Measurements from ENCODE around the gene LMX1A.

LMX1A gene

GRCh38 chr1:165355977-165356811 lies at the start of gene LMX1A:
Gene LMX1A, minus strand, starts transcription at chr1:165356715. Its CDS starts 1,156 bp downstream, at chr1:165355559.
- DNase-seq (ENCODE audit: low read depth) = no peak

DNA sequence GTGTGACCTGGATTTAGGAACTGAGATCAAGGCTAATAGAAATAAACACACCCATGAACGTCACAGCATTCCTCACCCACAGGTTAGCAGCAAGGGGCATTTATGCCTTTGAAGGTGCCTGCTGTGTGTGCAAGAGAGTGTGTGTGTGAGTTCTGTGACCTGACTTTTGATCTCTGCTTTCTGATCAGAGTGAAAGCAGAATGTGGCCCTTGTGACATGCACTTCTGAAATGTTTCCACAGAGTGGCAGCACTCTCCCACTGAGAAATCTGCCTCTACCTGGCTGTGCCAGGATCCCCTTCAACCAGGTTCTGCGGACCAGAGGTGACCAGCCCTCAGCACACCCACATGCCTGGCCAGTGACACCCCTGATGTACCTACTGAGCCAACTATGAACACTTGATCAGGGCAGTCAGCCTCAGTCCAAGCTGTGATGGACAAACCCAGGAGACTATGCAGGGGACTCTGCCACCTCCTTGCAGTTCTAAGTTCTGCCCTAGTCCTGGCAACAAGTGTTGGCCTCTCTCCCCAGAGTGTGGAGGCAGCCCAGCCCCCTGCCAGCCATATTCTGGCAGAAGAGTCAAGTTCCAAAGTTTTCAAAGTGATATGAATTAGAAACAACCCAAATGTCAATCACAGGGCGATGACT lies 47.4 kb upstream of the LMX1A start:
- no peak for DNase-seq (ENCODE audit: low read depth)

DNA sequence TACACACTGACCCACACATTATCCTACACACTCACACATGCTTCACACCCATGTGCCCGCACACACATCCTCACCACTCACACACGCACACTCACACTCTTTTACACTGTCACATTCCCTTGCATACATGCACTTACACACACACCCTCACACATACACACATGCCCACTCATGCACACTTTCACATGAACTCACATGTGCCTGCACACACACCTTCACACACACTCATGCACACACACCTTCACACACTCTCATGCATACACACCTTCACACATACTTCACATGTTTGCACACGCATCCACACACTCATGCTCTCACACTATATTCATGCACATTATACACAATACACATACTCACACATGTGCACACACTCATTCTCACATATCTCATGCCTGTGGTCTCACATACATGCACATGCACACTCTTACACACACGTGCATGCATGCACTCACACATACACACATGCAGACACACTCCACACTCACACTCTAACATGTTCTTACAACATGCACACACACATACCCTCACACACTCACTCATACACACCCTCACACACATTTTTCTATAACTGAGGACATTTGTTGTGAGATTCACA lies 46.1 kb upstream of the LMX1A start:
- no peak for DNase-seq (ENCODE audit: low read depth)

- no peak for DNase-seq (ENCODE audit: low read depth)
These were observed 41.4 kb upstream of the LMX1A start for GRCh38 chr1:165397944-165398343.

GRCh38 chr1:165395901-165396300 lies 39.4 kb upstream of the LMX1A start:
- no peak for DNase-seq (ENCODE audit: low read depth)

DNA sequence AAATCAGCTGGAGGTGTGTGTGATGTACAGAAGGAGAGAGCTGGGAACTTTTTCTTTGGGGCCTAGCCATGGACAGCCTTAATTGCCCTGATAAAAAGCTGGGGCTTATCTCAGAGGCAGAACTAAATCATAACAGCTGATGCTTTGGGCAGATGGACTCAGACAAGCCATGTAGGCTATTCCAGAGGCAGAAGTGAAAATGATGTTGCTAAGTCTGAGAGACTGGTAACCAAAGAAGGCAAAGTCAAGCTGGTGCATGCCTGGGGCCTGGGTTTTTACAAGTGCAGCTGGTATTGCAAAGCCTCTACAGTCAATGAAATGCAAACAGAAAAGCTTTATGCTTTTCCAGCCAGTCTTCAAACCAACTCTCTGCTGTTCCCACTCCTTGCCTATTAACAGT lies 39.0 kb upstream of the LMX1A start:
- no peak for DNase-seq (ENCODE audit: low read depth)

DNA sequence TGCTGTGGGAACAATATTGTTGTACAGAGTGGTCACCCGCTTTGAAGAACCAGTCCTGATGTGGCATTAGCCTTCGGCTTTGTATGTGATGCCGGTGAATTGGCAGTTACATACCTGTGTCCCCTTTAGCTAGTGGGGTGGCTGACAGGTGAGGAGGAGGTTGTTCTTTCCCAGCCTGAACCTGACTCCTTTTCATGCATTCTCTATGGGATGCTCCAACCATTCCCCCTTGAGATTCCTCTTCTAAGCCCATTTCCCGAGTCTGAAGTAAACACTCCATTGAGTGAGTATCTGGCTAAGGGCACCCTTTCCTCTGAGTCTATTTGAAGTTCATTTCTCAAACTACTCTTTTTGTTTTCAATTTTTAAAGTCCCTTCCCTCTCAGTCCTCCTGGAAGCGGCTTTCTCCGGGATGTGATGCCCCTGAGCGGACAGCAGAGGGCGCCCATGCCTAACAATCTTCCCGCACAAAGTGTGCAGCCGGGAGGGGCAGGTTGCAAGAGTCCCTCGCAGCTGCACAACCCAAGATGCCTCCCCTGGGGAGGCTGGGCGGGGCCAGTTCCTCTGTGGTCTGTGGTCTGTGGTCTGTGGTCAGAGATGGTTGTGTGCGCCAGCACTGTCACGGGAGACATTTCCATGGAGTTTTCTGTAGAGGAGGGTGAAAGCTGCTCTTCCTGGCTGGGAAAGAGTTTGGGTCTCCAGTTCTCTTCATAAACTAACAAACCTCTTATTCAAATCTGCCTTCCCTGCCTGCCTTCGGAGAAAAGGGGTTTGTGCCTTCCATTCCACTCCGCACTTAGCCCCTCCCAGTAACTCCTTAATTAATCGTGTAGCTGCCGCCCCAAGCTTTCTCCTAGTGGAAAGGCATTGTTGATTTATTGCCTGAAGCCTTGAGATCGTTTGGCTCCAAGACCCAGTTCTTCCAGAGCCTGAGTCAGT lies 36.4 kb upstream of the LMX1A start:
- DNase-seq (ENCODE audit: low read depth) = peak; percentile 81

GRCh38 chr1:165389609-165390008 lies 33.1 kb upstream of the LMX1A start:
- DNase-seq (ENCODE audit: low read depth) = no peak

DNA sequence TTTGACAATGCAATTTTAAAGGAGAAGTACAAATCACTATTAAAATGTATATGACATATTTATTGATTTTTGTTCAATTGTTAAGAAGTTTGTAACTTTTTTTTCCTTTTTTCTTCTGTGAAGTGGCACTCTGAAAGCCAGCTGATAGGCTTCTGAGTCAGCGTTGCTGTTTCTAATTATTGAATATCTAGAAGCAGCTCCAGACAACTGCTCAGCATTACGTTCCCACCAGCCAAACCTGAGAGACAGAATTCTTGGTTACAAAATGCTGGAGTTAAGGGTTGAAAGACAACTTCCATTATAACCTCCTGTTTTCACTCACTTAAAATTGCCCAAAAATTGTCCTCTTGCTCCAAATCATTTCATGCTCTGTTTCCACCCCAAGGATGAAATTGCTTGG lies 31.4 kb upstream of the LMX1A start:
- DNase-seq (ENCODE audit: low read depth) = no peak

- DNase-seq (ENCODE audit: low read depth) = no peak
These were observed 31.0 kb upstream of the LMX1A start for GRCh38 chr1:165387505-165387904.

DNA sequence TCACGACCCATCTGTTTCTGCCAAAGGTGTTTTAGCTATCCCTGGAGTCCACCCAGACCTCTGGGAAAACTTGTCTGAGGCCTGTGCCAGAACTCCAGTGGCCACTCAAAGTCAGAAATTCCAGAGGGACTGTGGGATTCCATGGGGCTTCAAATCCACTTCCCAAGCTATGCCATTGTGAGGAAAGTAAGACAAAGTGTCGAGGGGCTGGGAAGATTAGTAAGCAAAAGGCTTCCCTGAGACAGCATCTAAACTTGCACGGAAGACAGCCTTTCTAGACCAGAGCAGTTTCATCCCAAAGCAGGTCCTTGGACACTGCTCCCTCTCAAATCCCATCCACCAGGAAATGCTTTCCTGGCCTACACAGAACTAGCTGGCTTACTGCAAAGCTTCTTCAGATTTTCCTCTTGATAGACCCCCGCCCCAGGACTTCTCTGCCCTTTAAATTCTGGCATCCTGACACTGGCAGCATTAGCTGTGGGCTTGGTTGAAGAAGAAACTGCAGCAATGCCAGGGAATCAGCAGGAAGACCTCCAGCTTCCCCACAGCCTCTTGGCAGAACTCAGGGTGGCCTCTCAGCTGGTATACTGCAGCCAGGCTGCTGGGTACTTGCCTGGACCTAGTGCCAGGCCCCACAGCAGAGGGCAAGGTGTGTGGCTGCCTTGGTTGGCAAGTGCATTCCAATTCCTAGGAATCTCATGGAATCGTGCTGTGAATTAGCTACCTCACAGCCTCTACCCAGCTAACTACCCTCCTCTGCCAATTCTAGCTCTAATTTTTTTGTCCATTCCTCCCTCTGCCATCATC lies 27.3 kb upstream of the LMX1A start:
- no peak for DNase-seq (ENCODE audit: low read depth)

GRCh38 chr1:165383067-165383466 lies 26.6 kb upstream of the LMX1A start:
- no peak for DNase-seq (ENCODE audit: low read depth)

GRCh38 chr1:165381745-165382505 lies 25.4 kb upstream of the LMX1A start:
- no peak for DNase-seq (ENCODE audit: low read depth)

- DNase-seq (ENCODE audit: low read depth) = no peak
These were observed 20.3 kb upstream of the LMX1A start for GRCh38 chr1:165376811-165377311.

DNA sequence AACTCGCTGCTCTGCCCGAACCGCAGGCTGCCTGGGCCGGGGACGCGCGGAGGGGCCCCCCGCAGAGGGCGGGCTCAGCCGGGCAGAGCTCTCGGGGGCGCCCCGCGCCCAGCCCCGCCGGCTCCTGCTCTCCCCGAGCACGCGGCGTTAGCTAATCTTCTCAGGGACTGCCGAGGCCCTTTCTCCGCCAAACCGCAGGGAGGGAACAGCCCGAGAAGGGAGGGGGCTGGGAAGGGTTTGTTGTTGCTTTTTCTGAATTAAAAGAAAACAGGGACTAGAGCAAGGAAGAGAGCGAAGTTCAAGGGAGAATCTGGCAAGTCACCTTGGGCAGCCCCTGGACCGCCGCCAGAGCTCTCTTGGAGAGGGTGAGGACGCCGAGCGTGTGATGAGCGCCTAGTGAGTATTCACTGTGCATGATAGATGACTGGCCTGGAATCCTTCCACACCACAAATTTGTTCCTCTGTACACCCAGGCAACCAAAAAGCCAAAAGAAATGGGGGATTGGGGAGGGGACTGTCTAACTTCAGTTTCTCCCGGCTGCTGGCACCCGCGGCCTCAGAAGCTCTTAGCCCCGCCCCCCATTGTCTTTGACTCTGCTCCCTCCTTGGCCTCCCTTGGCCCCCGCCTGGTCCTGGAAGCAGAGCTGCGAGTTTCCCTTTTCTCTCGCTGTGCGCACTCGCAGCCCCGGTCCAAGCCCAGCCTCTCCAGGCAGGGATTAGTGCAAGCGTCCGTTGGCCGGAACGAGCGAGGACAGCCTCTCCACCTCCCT lies 19.7 kb upstream of the LMX1A start:
- DNase-seq (ENCODE audit: low read depth) = no peak

- no peak for DNase-seq (ENCODE audit: low read depth)
These were observed 19.1 kb upstream of the LMX1A start for GRCh38 chr1:165375623-165376022.

GRCh38 chr1:165371588-165372225 lies 15.2 kb upstream of the LMX1A start:
- no peak for DNase-seq (ENCODE audit: low read depth)

- peak; percentile 33 for DNase-seq (ENCODE audit: low read depth)
These were observed 12.8 kb upstream of the LMX1A start for GRCh38 chr1:165369255-165369848.

Data from stimulated activated CD8-positive, alpha-beta memory T cell treated with anti-CD3 and anti-CD28 coated beads, Interleukin-4, amount 100 ng/mL, for 24 hours (primary cell).